GM19395 (cell line): ENCODE data around the gene ABR.
"Not testable (repeated sequence)": the region's sequence is repeated elsewhere in the genome, so short reads cannot be mapped to it uniquely, and the experiment has no call there.

ENCODE experiments used
- ATAC-seq: cut with Tn5 transposase; IDR thresholded peaks from one replicate; pipeline ENCODE4 v1.9.1; 2021; ENCODE audit warnings: mild to moderate bottlenecking, moderate library complexity; ENCODE audit not compliant: unreplicated experiment

The ABR gene

GRCh38 chr17:1050246-1050995 lies 129.4 kb downstream of the ABR start:
- ATAC-seq: no peak

DNA sequence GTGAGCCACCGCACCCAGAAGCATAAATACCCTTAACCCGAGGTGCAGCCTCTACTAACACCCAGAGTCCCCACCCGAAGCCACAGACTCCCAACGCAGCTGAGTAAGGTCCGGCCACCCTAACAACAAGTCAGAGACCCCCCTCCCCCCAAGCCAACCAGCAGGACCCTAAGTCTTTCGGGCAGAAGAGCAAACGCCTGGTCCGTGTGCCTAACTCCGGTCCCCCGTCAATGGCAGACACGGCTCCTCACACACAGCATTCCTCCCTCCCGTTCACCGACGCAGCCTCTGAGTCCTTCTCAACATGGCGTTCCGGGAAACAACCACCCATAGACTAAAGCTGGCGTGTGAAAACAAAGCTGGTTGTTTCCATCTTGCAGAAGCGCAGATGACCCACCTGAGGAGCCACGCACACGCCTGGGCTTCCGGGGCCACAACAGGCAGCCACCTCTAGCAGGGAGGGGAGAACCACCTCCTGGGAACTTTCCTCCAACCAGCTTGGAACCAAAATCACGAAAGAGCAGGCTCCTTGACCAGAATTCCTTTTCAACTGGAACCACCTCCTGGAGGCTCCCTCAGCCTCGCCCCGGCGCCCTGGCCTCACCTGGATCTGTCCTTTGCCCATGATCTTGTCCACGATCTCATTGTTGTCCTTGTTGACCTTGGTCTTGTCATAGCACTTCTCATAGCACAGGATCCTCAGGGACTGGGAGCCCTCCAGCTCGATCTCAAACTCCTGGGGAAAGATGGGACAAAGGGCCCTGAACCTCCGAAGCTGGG lies 130.1 kb downstream of the ABR start:
- ATAC-seq: no peak

GRCh38 chr17:1048516-1049115 lies 131.2 kb downstream of the ABR start:
- not testable (repeated sequence) for ATAC-seq

DNA sequence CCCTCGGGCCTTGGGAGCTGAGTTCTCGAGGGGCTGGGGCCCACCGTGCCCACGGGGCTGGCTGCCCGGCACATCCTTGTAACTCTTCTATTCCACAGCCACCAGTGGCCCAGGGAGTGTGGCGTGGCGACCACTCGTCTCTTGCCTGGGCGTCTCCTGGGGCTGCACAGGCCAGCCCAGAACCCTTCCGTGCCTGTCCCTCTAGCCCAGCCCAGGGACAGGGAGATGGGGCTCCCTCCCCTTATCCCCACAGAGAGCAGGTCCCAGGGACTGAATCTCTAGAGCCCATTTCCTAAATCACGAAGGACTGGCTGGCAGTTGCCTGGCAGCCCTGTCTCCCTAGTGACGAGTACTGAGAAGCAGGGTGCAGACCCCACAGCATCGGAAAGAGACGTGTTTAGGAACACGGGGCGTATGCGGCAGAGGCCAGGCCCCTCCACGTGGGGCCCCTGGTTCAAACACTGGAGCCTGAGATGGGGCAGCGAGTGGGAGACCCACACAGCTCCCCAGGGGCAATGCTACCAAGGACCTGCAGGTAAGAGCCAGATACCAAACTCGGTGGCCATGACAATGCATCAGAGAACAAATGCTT lies 131.8 kb downstream of the ABR start:
- ATAC-seq: no peak

DNA sequence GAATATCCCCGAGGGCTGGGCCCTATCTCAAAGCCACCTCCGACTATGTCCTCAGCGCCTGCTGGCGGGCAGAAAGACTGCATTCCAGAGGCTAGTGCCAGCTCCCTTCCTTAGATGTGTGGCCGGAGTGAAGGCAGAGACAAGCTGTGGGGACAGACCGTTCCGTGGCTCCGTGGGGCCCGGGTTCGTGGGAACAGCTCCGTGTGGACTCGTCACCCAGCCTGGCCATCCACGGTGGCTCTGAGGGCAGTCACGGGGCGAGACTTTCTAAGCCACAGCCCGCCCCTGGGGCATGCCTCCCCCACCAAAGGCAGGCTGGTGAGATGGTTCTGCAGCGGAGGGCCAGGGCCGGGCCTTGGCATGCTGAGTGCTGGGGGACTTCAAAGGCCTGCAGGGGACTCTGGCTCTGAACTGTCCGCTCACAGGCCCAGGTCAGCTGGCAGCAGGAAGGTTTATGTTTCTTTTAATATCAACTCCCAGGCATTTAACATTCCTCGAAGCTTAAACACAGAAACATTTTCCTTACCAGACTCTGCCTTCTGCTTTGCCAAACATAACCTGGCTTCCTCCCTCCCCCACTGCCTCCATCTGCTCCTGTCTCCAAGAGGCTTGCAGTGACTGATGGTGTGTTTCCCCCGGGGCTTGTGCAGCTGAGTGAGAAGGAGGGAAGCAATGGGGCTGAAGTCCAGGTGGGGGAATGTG lies 132.5 kb downstream of the ABR start:
- no peak for ATAC-seq

- ATAC-seq: no peak
These were observed 134.3 kb downstream of the ABR start for GRCh38 chr17:1045456-1045855.

DNA sequence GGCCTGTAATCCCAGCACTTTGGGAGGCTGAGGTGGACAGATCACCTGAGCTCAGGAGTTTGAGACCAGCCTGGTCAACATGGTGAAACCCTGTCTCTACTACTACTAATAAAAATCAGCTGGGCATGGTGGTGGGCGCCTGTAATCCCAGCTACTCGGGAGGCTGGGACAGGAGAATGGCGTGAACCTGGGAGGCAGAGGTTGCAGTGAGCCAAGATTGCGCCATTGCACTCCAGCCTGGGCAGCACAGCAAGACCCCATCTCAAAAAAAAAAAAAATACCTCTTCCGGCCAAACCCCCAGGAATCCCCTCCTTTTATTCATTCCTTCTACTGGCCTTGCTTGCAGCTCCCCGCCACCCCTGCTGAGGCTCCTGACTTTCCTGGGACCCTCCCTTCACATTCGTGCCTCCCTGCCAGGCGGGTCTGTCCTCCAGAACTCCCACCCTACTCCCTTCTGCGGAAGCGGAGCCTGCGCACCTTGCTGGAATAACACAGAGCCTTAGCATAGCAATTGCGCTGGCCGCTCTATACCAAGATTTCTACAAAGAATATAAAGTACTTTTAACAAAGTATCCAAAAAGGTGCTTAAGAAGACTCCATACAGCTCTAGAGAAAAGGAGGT lies 135.3 kb downstream of the ABR start:
- ATAC-seq: not testable (repeated sequence)

- no peak for ATAC-seq
These were observed 136.1 kb downstream of the ABR start for GRCh38 chr17:1043601-1044251.

DNA sequence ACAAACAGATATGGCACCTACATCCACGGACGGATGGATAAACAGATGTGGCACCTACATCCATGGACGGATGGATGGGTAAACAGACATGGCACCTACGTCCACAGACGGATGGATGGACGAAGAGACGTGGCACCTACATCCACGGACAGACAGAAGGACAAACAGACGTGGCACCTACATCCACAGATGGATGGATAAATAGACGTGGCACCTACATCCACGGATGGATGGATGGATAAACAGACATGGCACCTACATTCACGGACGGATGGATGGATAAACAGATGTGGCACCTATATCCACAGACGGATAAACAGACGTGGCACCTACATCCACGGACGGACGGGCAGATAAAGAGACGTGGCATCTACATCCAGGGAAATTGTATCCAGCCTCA lies 137.3 kb downstream of the ABR start:
- no peak for ATAC-seq

- ATAC-seq: no peak
These were observed 138.0 kb downstream of the ABR start for GRCh38 chr17:1041746-1042145.

- no peak for ATAC-seq
These were observed 139.6 kb downstream of the ABR start for GRCh38 chr17:1040216-1040600.

DNA sequence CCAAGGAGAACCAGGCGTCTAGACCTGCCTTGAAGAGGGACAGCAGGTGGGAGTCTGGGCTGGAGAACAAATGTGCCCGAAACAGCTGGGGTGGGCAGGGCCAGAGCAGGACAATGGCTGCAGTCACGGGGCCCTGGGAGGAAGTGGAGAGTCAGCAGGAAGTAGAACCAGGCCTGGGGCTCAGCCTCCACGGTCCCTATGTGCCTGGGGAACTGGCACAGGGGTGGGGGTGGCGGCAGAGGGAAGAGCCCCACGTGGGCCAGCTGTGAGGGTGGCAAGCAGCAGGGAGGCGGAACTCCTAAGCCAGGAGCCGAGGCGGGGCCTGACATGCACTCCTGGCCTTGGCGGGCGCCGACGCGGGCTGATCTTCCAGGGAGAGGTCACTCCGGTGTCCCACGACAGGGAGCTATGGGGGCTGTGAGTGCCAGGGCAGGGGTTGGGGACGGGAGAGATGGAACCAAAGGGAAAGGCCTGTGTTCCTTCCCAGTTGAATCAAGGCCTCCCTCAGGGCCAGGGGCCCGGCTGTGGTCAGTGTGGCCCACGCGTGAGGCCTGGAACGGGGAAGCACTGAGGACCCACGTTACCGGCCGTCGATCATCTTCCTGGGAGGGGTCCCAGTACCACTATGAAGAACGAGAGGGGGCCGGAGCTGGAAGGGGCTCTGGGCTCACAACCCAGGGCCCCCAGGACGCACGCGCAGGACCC lies 140.1 kb downstream of the ABR start:
- ATAC-seq: no peak

DNA sequence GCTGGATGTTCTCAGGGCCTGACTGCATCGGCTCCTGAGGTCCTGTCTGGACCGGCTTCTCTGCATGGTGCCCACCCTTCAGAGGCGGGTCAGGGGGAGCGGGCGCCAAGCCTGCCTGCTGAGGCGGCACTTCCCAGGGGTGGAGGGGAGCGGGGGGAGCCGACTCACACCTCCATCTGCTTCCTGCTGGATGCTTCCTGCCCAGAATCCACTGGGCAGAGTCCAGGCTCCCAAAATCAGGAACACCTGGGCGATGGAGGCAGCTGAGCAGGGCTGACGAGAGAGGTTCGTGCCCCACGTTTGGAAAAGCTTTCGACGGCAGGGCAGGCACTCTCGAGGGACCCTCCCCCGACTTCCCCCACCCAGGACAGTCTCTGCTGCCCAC lies 140.7 kb downstream of the ABR start:
- no peak for ATAC-seq

GRCh38 chr17:1038459-1039122 lies 141.2 kb downstream of the ABR start:
- ATAC-seq: no peak

GRCh38 chr17:1037238-1037879 lies 142.4 kb downstream of the ABR start:
- ATAC-seq: no peak

GRCh38 chr17:1036845-1037237 lies 142.9 kb downstream of the ABR start:
- no peak for ATAC-seq

DNA sequence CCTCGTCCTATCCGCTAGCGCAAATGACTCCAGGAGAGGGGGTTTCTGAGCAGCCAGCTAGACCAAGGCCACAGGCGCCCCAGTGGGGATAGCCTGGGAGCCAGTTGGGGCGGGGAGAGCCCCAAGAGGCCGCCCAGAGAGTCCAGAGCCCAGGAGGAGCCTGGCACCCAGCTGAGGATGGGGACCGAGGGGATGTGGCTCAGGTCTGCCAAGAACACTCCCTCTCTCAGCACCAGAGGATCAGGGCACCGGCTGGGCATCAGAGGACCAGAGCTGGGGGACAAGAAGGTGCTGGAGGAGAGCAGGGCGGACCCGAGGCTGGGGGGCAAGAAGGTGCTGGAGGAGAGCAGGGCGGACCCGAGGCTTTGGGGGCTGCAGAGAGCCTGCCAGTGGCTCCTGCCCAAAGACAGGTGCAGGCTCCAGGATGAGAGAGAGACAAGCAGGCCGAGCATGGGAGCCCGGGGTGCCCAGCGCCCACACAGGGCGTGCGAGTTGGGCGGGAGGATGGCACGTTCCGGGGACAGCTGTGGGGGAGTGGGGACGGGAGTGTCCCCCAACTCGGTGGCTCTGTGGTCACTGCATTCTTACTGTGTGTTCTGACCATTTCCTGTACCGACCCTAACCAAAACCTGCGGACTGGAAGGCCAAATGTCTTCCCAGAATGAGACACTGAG lies 143.5 kb downstream of the ABR start:
- ATAC-seq: no peak
